GM21825 (cell line): ENCODE results near the gene PGS1.

Source experiments
- ATAC-seq: cut with Tn5 transposase; IDR thresholded peaks from one replicate; pipeline ENCODE4 v1.9.1; 2021; ENCODE audit warnings: mild to moderate bottlenecking, moderate library complexity; ENCODE audit not compliant: unreplicated experiment

PGS1 gene

DNA sequence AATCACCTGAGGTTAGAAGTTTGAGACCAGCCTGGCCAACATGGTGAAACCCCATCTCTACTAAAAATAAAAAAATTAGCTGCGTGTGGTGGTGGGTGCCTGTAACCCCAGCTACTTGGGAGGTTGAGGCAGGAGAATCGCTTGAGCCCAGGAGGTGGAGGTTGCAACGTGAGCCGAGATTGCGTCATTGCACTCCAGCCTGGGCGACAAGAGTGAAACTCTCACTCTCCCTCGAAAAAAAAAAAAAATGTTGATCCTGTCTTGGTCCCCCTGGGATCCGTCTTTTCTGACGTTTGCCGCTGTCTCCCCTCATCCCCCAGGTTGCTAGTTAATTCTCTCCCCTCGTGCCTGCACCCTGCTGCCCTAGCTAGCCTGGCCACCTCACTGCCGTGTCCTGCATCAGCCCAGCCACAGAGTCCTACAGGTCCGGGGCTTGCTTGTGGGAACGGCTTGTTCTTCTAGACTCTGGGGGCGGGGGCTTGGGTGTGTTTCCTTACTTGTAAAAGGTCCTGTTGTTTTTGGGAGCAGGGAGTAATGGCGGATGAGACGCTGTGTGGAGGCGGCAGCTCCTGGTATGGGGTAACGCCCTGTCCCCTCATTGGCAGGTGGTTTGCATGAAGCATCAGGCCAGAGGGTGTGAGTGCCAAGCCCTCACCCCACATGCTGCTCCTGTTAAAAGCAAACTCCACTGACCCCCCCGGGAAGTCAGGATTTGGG, 44.6 kb downstream of the PGS1 start:
- no peak for ATAC-seq

DNA sequence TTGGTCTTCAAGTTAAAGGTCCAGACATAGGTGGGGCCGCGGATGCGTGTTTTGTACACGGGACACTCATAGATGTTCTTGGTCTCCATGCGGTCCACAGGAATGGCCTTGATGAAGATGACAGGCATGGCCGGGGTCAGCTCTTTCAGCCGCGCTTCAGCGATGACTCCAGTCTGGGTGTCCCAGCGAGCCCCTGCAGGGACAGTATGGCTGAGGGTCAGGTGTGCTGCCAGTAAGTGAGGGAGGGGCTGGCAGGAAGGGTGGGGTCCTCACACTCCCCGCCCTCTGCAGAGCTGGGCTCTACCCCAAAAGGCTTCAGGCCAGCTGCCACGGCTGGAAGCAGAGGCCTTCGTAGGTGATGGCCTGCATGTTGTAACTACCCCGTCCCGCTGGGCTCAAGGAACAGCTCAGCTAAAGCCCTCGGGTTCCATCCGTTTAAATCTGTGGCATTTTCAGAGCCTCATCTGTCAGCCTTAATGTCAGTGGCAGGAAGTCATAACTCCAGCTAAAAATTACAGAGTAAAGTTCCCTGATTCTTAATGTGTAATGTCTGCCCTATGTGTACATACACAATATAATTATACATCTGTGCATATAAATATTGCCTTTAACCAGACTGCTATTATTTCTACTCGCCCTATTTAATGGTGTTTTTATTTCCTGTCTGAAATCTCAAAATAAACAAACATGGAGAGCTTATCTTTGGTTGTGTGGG, 45.7 kb downstream of the PGS1 start:
- ATAC-seq, result no peak

DNA sequence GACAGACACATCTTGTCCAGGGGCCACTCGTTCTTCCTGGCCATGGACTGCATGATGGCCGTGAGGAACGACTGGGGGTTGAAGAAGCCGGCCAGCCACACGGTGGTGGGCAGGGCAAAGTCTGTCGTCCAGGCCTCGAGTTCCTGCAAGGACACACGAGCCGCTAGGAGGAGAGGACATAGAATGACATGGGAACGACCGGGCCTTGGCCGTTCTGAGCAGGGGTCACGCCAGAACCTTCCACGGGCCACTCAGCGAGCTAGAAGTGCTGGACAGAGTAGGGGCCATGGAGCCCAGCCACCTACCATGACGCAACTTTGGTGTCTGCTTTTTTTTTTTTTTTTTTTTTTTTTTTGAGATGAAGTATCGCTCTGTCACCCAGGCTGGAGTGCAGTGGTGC, 47.0 kb downstream of the PGS1 start:
- ATAC-seq, result no peak

DNA sequence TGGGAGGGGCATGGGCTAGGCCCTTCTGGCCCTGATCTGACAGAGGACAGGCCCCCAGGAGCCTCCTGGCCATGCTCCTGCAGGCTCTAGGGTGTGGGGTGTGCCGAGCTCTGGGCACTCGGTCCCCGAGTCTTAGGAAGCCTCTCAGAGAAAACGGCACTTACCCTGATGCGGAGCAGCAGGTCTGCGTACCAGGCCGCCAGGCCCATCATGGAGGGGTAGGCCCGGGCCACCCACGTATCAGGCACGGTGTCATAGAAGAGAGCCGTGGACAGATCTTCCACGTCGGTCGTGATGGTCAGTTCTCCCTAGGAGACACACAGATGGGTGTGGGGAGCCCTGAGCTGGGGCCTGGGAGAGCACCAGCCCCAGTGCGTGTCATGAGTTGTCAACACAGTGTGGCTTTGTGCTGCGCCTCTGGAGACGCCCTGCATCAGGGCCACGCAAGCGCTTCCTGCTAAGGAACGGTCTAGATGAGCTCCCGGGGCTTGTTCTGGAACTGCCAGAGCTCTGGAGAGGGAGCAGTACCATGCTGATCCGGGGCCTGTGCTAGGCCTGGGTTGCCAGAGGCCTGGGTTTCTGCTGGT, 47.9 kb downstream of the PGS1 start:
- no peak for ATAC-seq

DNA sequence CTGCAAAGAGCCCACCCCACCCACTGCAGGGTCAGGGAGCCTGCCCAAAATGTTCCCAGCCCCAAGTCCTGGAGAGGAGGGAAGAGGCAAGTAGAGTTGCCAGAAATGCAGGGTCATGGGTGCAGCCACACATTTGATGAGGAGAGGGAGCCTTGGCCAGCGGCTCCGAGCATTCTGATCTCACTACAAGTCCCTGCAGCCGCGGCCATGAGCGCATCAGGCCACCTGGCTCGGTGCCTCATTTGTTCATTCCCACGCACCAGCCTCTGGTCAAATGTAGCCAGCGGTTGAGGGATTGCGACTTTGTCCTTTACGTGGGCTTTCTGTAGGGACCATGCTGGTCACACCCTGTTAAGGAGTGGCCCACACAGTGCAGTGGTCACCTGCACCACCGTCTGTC, 48.7 kb downstream of the PGS1 start:
- ATAC-seq, result no peak

DNA sequence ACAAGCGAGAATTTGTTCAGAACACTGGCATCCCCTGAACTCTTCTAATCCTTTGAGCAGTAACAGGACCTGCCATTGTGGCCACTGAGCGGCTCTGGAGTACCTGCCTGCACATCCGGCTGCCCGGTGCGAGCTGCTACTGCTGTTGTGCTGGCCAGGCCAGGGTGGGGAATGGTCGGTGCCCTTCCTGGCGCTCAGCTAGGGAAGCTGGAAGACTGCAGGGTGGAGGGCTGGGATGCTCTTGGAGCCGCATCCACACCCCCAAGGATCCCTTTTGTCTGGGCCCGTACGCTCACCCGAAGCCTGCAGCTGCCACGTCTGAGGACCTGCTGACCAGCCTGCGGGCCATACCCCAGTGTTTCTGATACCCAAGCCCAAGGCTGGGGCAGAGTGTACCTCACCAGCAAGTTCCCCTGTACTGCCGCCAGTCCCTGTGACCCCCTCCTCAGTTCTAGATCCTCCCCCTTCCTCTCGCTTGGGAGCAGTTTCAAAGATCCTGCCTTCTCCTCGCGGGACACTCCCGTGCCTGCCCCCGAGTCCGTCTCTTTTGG, 49.7 kb downstream of the PGS1 start:
- no peak for ATAC-seq

DNA sequence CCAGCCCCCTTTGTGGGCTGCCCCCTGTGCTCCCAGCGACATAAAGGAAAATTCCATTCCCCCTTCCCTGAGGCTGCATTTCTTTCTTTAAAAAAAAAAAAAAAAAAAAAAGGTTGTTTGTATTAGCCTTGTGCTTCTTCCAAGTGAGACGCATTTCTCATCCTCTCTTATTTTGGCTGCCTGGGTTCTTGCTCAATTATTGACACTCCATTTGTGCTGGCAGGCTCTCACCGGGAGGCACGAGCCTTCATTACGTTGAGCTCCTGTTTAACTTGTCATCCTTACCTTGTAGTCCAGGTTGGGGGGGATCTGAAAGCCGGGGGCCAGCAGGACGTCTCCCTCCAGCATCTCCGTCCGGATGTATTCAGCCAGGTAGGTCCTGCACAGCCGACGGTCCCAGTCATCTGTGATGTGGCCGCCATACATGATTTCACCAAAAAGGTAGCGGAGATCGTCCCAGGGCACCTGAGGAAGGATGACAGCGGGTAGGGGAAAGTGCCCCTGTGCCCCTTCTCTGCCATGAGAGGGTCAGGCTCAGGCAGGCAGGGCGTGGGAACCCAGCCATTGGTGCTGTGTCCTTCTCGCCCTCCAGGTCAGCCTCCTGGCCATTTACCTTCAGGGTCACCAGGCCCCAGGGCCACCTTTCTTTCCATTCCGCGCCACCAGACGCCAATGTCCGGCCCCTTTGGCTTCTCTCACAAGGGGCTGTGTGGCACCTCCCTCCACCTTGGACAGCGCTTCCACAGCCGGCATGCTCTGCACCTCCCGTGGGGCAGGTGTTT, 50.6 kb downstream of the PGS1 start:
- ATAC-seq, result no peak

DNA sequence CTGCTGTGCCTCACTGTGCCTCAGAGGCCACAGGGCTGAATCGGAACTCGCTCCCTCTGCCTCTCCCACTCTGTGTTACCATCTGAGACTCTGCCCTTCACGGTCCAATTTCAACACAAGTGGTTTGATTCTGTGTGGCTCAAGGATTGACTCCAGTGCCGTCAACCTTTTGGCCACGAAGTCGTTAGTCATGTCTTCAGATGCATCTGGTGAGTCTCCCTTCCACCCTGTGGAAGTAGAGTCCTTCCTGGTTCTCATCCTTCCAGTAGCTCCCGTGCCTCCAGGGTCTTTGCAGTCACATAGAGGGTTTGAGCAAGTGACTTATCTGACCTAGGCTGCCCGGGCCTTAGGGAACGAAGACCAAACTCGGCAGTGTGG, 51.2 kb downstream of the PGS1 start:
- ATAC-seq, result no peak

DNA sequence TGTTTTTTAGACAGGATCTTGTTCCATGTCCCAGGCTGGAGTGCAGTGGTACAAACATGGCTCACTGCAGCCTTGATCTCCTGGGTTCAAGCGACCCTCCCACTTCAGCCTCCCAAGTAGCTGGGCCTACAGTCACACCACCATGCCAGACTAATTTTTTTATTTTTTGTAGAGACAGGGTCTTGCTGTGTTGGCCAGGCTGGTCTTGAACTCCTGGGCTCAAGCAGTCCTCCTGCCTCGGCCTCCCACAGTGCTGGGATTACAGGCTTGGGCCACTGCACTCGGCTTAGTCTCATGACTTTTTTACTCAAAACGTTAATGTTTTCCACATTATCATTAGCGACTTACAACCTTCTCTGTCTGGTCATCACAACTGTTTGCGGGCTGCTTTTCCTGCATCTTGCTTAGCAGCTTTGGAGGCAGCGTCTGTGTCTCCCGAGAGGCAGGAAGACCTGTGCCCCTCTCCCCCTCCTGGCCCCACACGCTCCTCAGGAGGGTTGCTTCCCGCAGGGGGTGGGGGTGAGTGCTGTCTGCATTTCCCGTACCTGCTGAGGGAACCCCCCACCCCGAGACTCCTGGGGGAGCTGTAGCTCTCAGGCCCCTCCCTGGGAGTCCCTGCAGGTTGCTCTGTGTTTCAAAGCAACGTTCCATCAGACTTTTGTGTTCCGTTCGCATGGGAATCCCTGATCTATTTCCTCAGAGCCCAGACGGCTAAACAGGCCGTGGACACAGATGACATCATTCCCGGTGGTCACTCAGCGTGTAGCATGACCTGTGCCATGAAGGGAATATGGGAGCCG, 52.6 kb downstream of the PGS1 start:
- no peak for ATAC-seq

DNA sequence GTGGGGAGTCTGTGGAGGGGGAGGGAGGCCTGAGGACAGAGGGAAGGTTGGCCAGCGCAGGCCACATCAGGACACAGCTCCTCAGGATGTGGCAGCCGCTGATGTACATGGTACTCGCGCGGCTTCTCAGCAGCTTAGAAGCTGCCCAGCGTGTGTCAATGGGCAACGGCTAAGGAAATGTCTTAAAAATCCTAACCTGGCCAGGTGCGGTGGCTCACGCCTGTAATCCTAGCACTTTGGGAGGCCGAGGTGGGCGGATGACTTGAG, 53.2 kb downstream of the PGS1 start:
- ATAC-seq, result no peak

DNA sequence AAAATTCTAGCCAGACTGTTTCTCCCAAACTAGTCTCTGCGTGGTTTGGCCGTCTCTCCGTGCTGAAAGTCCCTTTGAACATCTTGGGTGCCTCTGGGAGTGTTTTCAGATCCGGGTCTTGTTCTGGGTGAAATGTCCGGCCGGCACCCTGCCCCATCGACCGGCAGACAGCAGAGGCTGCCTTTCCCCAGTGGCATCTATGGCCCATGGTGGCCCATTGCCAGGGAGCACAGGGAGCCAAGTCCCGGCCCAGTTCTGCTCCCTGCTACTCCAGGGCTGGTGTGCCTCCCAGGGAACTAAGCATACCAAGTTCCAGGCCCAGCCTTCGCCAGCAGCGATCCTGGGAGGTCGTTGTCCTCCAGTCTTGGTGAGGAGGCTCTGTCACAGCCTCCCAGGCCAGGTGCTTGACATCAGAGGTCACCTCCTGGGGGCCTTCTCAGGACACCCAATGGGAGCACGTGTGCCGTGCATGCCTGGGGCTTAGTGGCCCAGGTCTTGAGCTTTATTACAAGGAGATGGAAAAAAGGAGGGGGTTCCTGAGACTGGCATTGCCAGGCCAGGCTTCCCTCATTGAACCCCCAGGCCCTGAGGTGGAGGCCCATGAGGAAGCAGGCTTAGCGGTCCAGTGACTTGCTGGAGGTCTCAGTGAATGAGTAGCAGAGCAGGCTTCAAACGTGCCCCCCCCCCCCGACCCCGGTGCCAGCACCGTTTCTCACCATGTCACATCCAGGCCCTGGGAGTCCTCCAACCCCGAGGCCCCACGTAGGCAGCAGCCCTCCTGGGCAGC, 54.0 kb downstream of the PGS1 start:
- ATAC-seq, result no peak

DNA sequence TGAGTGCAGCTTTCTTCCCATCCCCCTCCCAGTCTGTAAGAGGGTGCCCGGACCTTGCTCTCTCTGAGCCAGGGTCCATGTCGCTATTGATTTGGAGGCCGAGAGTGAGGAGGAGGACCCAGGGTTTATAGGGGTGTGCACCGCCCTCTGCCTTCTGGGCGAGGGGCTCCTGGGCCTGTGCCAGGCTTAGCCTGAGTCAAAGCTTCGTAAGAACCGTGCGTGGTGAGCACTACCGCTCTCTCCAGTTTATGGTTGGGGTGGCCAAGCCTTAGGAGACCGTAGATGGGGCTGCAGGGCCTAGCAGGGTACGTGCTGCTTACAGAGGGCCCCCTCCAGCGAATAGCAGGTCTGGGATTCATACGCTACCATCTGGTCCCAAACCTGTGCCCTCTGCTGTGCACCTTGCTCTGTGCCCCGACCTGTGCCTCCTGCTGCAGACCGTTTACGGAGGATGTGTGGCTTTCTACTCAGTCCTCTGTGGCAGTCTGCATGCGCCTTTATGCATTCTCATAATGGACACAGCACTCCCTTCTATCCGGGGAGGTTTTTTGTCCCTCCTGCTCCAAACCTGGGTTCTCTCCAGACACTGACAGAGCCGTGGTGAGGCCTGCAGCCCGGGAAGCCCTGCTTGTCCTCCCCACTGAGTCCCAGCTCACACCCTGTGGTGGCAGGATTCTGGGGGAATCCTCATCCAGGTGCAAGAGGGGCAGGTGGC, 54.7 kb downstream of the PGS1 start:
- no peak for ATAC-seq

DNA sequence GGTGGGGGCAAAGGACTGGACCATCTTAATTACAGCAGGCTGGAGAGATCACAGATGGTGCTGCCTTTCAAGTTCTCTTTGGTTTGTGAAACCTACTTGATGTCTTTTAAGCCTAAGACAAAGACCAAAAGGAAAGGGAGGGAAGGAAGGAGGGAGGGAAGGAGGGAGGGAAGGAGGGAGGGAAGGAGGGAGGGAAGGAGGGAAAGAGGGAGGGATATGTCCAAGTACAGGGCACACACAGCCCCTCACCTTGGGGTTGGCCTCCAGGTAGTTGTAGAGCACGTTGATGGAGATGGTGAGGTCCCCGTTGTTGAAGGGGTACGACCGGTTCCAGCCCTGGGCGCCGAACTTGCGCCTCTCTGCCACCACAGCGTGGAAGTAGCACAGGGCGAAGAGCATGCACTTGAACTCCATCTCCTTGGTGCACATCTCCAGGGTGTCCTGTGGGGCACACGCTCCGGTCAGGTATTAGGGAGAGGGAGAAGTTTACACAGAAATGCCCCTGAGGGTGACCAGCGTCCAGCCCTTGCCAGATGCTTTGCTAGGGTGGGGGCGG, 55.4 kb downstream of the PGS1 start:
- no peak for ATAC-seq

DNA sequence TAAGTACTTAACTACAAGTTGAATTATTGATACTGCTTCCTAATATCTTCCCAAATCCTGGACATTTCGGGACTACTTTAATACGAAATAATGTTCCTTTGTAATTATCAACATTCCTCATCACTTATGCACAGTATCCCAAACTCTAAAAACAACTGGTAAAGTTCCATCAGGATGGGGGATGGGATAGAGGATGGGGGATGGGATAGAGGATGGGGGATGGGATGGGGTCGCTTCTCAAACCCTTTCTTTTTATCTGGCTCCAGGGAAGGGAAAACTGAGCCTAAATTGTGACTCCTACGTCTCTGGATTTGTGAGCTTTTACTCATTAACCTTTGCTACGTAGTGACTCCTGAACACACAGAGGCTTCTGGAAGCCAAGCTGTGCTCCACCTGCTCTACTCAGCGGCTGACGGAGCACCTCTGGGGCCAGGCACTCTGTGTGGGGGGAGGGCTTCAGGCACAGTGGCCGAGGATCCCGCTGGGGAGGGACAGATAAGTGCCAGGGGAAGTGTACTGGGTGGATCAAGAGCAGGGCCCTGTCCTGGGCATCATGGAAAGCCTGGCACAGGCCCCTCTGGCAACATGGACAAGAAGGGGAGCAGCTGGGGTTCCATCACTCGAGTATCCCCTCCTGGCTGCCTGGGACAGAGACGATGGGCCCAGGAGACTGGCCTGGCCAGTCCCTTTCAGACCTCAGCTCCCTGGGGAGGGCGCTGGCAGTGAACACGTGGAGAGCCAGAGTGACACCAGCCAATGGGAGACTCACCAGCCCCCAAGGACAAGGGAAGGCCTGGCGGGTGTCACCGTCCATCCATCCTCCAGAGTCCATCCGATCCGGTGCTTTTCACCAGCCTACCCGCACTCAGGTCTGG, 56.2 kb downstream of the PGS1 start:
- no peak for ATAC-seq

DNA sequence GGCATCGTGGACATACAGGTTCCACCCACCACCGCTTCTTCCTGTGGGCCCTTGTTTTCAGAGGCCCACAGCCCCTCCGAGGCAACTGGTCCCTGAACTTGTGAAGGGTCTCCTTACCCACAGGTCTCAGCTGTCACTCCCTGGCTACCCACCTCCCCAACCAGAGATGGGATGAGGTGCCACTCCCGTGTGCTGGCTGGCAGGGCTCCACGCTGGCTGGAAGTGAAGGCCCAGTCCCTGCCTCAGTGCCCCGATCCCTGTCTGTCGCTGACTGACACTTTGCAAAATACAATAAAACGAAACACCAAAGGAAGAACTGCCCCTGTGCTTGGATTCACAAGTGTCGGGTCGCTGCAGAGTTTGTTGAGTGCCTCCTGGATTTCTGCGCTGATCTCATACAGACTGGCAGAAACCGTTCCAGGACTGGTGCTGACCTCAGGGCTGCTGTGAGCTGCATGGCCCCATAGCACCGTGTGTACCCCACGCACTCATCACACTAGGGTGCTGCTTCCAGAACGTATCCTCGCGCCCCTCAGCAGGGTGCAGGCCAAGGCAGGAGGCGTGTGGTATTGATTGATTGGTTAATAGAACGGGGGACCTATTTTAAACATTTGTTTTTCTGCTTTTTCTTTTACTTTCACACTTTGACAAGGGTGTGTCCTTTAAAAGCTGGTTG, 57.0 kb downstream of the PGS1 start:
- no peak for ATAC-seq

DNA sequence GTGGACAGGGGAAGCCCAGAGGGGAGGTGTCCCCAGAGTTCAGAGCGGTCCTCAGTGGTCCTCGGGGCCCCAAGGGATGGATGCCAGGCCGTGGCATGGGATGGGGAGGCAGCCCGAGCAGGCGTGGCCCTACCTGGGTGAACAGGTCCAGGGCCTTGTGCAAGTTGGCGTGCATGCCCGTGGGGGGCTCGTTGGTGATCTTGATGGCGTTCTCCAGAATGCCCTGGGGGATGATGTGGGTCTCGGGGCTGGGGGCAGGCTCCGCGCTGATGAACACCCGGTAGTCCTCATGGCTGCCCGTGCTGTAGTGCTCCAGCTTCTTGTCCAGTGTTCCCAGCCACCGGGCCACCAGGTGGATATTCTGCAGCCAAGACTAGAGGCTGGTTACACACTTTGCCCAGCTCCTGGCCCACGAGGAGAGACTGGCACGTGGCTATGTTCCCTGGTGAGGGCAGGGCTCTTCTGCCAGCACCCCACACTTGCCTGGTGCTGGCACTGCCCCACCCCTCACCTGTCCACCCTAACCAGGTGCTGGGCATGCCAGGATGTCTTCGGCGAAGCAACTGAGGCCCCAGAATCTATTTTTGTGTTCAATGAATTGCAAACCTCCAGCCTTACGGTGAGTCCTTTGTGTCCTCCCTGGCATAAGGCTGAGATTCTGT, 59.2 kb downstream of the PGS1 start:
- no peak for ATAC-seq

DNA sequence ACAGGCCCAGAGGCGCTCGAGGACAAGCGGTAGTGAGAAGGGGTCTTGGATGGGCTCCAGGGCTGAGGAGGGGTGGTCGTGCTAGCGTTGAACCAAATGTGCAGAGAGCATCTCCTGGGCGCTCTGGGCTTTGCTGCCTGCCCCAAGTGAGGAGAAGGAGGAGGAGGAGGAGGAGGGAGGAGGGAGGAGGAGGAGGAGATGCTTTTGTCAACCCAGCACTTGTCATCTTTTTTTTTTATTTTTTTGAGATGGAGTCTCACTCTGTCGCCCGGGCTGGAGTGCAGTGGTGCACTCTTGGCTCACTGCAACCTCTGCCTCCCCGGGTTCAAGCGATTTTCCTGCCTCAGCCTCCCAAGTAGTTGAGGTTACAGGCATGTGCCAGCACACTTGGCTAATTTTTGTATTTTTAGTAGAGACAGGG, 59.8 kb downstream of the PGS1 start:
- no peak for ATAC-seq
